ENCODE measurements around the gene EMD.
"Not testable (repeated sequence)": the region's sequence is repeated elsewhere in the genome, so short reads cannot be mapped to it uniquely, and the experiment has no call there.

The EMD gene

DNA sequence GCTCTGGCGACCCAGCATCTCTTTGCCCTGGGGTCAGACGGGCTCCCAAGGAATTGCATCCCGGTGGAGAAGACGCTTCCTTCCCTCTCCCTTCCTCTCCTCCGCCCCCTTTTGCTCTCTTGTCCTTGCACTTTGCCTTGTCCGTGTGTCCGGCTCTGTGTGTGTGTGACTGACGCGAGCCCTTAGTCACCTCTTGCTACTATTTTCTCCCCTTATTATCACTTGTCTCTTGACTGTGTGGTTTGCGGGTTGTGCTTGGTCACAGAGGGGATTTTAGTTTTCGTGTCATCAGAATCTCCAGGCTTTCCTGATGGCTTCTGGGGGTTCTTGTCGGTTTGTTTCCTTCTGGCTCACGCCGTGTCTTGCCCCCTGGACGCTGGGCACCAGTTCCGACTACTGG is 36.0 kb upstream of the EMD start:
- CTCF ChIA-PET; H3K4me3 ChIP-seq (ENCODE audit: control insufficient read depth in 1 of 7, extremely low read depth in 1 of 7, insufficient read depth in 4 of 7, low read depth in 2 of 7, low read length in 6 of 7); POLR2A ChIA-PET; DNase-seq; H3K9me3 ChIP-seq (ENCODE audit: control extremely low read depth in 1 of 5, control insufficient read depth in 4 of 5, insufficient read depth in 2 of 5, low read depth in 1 of 5, low read length in 4 of 5); H3K36me3 ChIP-seq (ENCODE audit: control insufficient read depth in 4 of 4, insufficient read depth in 4 of 4, low read length in 3 of 4); H3K27ac ChIP-seq (ENCODE audit: insufficient read depth in 1 of 2, low read depth in 1 of 2, low read length in 2 of 2, poor library complexity in 1 of 2, severe bottlenecking in 2 of 2); H3K4me1 ChIP-seq (ENCODE audit: control extremely low read depth in 1 of 4, control insufficient read depth in 4 of 4, insufficient read depth in 4 of 4, low read length in 3 of 4); H3K27me3 ChIP-seq (replicated peaks in 2 of 5; ENCODE audit: control insufficient read depth in 4 of 5, insufficient read depth in 5 of 5, low read length in 4 of 5): not testable (repeated sequence)
- WGBS (ENCODE audit: insufficient coverage), result no CpG with 5 or more reads among the region's 16 CpGs

DNA sequence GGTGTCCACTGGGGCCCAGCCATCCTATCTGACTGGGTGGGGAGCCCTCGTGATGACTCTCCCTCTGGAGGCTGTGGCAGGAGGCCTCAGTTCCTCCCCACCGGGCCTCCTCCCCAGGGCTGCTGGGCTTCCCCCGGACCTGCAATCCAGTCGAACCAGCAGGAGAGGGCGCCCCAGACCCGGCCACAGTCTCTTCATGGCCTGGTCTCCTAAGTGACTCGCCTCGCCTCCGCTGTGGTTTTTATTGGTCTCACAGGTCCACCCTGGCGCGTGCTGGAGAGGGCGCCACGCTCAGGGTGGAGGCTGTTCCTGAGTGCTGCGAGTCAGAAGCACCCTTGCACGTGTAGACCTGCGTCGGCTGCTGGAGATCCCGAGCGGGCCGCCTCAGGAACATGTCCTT is 35.5 kb upstream of the EMD start:
- CTCF ChIA-PET, result not testable (repeated sequence)
- WGBS (ENCODE audit: insufficient coverage), result no CpG with 5 or more reads among the region's 20 CpGs

DNA sequence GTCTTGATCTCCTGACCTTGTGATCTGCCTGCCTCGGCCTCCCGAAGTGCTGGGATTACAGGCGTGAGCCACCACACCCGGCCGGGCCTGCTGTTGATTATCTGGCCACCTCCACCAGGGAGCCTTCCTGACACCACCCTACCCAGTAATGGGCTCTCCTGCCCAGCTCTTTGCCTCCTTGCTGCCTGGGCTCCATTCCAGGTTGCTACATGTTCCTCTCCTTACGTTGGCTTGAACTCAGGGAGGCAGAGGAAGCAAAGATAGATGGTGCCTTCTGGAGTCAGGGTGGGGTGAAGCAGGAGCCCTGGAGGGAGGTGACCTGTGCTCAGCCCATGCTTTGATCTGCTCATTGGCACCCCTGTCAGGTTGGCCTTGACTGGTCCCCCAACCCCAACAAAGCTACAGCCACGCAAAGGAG is 31.0 kb upstream of the EMD start:
- H3K27ac ChIP-seq (ENCODE audit: insufficient read depth in 1 of 2, low read depth in 1 of 2, low read length in 2 of 2, poor library complexity in 1 of 2, severe bottlenecking in 2 of 2), result no peak overlapping the region
- POLR2A ChIA-PET, result no interaction called here

More for the DNA sequence above, 35.5 kb upstream of the EMD start:
- DNase-seq; H3K27ac ChIP-seq (ENCODE audit: insufficient read depth in 1 of 2, low read depth in 1 of 2, low read length in 2 of 2, poor library complexity in 1 of 2, severe bottlenecking in 2 of 2); H3K9me3 ChIP-seq (ENCODE audit: control extremely low read depth in 1 of 5, control insufficient read depth in 4 of 5, insufficient read depth in 2 of 5, low read depth in 1 of 5, low read length in 4 of 5); H3K36me3 ChIP-seq (ENCODE audit: control insufficient read depth in 4 of 4, insufficient read depth in 4 of 4, low read length in 3 of 4); POLR2A ChIA-PET; H3K4me3 ChIP-seq (ENCODE audit: control insufficient read depth in 1 of 7, extremely low read depth in 1 of 7, insufficient read depth in 4 of 7, low read depth in 2 of 7, low read length in 6 of 7); H3K27me3 ChIP-seq (replicated peaks in 2 of 5; ENCODE audit: control insufficient read depth in 4 of 5, insufficient read depth in 5 of 5, low read length in 4 of 5): not testable (repeated sequence)
- H3K4me1 ChIP-seq (ENCODE audit: control extremely low read depth in 1 of 4, control insufficient read depth in 4 of 4, insufficient read depth in 4 of 4, low read length in 3 of 4), result peaks cover 0 to 12% (median 10%) of the 10 kb centered on the region in 4 experiments

DNA sequence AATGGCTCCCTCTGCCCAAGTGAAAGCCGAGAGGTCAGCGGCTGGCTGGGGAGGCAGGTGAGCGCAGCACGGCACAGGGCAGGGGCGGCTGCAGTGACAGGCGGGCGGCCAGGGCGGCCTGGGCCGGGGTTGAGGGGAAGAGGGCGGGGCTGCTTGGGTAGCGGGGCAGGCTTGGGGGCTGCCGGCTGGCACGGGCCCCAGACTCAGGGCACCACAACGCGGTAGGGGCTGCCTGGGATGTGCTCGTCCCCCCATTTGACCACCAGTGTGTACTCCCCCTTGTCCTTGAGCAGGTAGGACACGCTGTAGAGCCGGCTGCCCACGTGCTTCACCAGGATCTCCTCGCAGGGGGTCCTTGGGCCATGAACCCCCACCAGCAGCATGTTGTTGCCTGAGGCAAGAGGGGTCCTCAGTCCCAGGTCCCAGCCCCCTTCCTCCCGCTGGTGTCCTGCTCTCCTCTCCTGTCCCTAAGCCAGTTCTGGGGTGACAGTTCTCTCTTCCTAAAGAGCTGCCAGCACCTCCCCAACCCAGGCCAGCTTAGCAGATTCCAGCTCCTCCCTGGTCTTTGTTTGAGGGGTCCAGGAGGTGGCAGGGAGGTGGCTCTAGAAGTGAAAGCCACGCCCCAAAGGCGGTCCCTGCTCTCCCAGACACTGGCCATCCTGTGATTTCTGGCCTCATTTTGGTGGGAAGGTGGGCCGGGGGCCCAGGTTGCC is 30.3 kb upstream of the EMD start:
- Histone ChIP-seq H3K36me3 (ENCODE audit: control insufficient read depth in 4 of 4, insufficient read depth in 4 of 4, low read length in 3 of 4) (peaks cover 0 to 57% (median 30%) of the 10 kb centered on the region in 4 experiments), H3K4me1 (ENCODE audit: control extremely low read depth in 1 of 4, control insufficient read depth in 4 of 4, insufficient read depth in 4 of 4, low read length in 3 of 4) (peaks cover 0 to 13% (median 11%) of the 10 kb centered on the region in 4 experiments), H3K4me3 (ENCODE audit: control insufficient read depth in 1 of 7, extremely low read depth in 1 of 7, insufficient read depth in 4 of 7, low read depth in 2 of 7, low read length in 6 of 7) (no peak overlapping the region), H3K27ac (ENCODE audit: insufficient read depth in 1 of 2, low read depth in 1 of 2, low read length in 2 of 2, poor library complexity in 1 of 2, severe bottlenecking in 2 of 2) (no peak overlapping the region), H3K27me3 (replicated peaks in 2 of 5; ENCODE audit: control insufficient read depth in 4 of 5, insufficient read depth in 5 of 5, low read length in 4 of 5) (peaks cover 0 to 7% (median 0%) of the 10 kb centered on the region in 5 experiments), H3K9me3 (ENCODE audit: control extremely low read depth in 1 of 5, control insufficient read depth in 4 of 5, insufficient read depth in 2 of 5, low read depth in 1 of 5, low read length in 4 of 5) (no peaks in the 10 kb centered on the region)
- DNase-seq, result no peak
- POLR2A ChIA-PET, result interaction anchor here (1.2 kb wide), 1 partner anchor 21 kb away, joined by 4 read pairs; no protein-coding TSS in a partner anchor
- CTCF ChIA-PET, result interaction anchor here (1.2 kb wide), 2 partner anchors 13 to 15 kb away, joined by 3 read pairs; no protein-coding TSS in a partner anchor
- WGBS (ENCODE audit: insufficient coverage), result 95% methylated on average over 18 of the region's 24 CpGs

More for the DNA sequence above, 31.0 kb upstream of the EMD start:
- Histone ChIP-seq H3K4me1 (ENCODE audit: control extremely low read depth in 1 of 4, control insufficient read depth in 4 of 4, insufficient read depth in 4 of 4, low read length in 3 of 4) (peaks cover 0 to 13% (median 11%) of the 10 kb centered on the region in 4 experiments), H3K27me3 (replicated peaks in 2 of 5; ENCODE audit: control insufficient read depth in 4 of 5, insufficient read depth in 5 of 5, low read length in 4 of 5) (peaks cover 0 to 7% (median 0%) of the 10 kb centered on the region in 5 experiments), H3K9me3 (ENCODE audit: control extremely low read depth in 1 of 5, control insufficient read depth in 4 of 5, insufficient read depth in 2 of 5, low read depth in 1 of 5, low read length in 4 of 5) (no peaks in the 10 kb centered on the region), H3K36me3 (ENCODE audit: control insufficient read depth in 4 of 4, insufficient read depth in 4 of 4, low read length in 3 of 4) (peaks cover 0 to 51% (median 24%) of the 10 kb centered on the region in 4 experiments), H3K4me3 (ENCODE audit: control insufficient read depth in 1 of 7, extremely low read depth in 1 of 7, insufficient read depth in 4 of 7, low read depth in 2 of 7, low read length in 6 of 7) (no peak overlapping the region)
- CTCF ChIA-PET, result interaction anchor here (1.1 to 1.2 kb wide), 2 partner anchors 13 to 36 kb away, joined by 3 read pairs; no protein-coding TSS in a partner anchor
- WGBS (ENCODE audit: insufficient coverage), result 91% methylated on average over 6 of the region's 7 CpGs
- no peak for DNase-seq

DNA sequence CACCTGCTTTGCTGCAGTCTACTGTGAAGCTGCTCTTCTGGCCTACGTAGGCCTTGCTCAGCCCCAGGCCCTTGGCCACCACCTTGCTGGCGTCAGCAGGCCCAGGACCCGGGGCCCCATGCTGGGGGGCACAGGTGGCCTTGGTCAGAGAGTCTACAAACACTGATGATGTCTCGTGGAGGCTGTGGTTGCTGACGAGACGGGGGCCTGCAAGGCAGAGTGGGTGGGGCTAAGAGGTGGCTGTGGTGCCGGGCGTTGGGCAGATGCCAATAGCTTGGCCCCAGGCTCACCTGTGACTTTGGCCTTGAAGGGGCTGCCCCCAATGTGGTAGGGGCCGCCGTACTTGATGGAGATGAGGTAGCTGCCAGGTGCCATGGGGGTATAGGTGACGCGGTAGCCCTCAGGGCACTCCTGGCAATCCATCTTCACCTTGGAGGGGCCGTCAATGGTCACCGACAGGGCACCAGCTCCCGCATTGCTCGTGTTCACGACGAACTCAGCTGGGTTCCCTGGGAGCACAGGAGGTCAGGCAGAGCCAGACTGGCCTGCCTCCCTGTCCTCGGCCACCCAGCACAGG is 29.6 kb upstream of the EMD start:
- no peak overlapping the region for H3K4me3 ChIP-seq (ENCODE audit: control insufficient read depth in 1 of 7, extremely low read depth in 1 of 7, insufficient read depth in 4 of 7, low read depth in 2 of 7, low read length in 6 of 7)
- no peaks in the 10 kb centered on the region for H3K9me3 ChIP-seq (ENCODE audit: control extremely low read depth in 1 of 5, control insufficient read depth in 4 of 5, insufficient read depth in 2 of 5, low read depth in 1 of 5, low read length in 4 of 5)
- WGBS (ENCODE audit: insufficient coverage), result 89% methylated on average over 16 of the region's 19 CpGs
- H3K27ac ChIP-seq (ENCODE audit: insufficient read depth in 1 of 2, low read depth in 1 of 2, low read length in 2 of 2, poor library complexity in 1 of 2, severe bottlenecking in 2 of 2), result no peak overlapping the region
- DNase-seq, result no peak
- ChIA-PET CTCF (interaction anchor here (1.2 kb wide), 2 partner anchors 12 to 14 kb away, joined by 3 read pairs; no protein-coding TSS in a partner anchor), POLR2A (interaction anchor here (1.2 kb wide), 1 partner anchor 20 kb away, joined by 4 read pairs; no protein-coding TSS in a partner anchor)
- peaks cover 0 to 7% (median 0%) of the 10 kb centered on the region in 5 experiments for H3K27me3 ChIP-seq (replicated peaks in 2 of 5; ENCODE audit: control insufficient read depth in 4 of 5, insufficient read depth in 5 of 5, low read length in 4 of 5)
- peaks cover 4 to 64% (median 33%) of the 10 kb centered on the region in 4 experiments for H3K36me3 ChIP-seq (ENCODE audit: control insufficient read depth in 4 of 4, insufficient read depth in 4 of 4, low read length in 3 of 4)
- peaks cover 0 to 13% (median 11%) of the 10 kb centered on the region in 4 experiments for H3K4me1 ChIP-seq (ENCODE audit: control extremely low read depth in 1 of 4, control insufficient read depth in 4 of 4, insufficient read depth in 4 of 4, low read length in 3 of 4)

DNA sequence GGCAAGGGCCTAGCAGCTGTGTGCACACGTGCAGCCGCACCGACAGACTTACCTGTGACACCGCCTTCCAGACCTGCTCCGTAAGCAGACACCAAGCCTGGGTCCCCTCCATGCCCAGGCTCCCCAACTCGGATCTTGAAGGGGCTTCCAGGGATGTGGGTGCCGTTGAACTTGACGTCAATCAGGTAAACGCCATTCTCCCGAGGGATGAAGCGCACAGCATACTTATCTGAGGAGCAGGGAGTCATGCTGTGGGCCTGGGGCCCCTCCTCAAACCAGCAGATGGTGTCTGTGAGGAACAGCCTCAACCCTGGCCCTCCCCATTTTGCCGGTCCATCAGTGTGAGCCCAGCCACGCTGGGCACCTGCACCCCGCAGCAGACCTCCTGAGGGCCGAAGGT is 29.1 kb upstream of the EMD start:
- CTCF ChIA-PET, result no interaction called here
- Histone ChIP-seq H3K4me3 (ENCODE audit: control insufficient read depth in 1 of 7, extremely low read depth in 1 of 7, insufficient read depth in 4 of 7, low read depth in 2 of 7, low read length in 6 of 7) (no peak overlapping the region), H3K27me3 (replicated peaks in 2 of 5; ENCODE audit: control insufficient read depth in 4 of 5, insufficient read depth in 5 of 5, low read length in 4 of 5) (peaks cover 0 to 7% (median 0%) of the 10 kb centered on the region in 5 experiments), H3K36me3 (ENCODE audit: control insufficient read depth in 4 of 4, insufficient read depth in 4 of 4, low read length in 3 of 4) (peaks cover 4 to 69% (median 37%) of the 10 kb centered on the region in 4 experiments), H3K4me1 (ENCODE audit: control extremely low read depth in 1 of 4, control insufficient read depth in 4 of 4, insufficient read depth in 4 of 4, low read length in 3 of 4) (peaks cover 0 to 13% (median 11%) of the 10 kb centered on the region in 4 experiments), H3K9me3 (ENCODE audit: control extremely low read depth in 1 of 5, control insufficient read depth in 4 of 5, insufficient read depth in 2 of 5, low read depth in 1 of 5, low read length in 4 of 5) (no peaks in the 10 kb centered on the region), H3K27ac (ENCODE audit: insufficient read depth in 1 of 2, low read depth in 1 of 2, low read length in 2 of 2, poor library complexity in 1 of 2, severe bottlenecking in 2 of 2) (no peak overlapping the region)
- no peak for DNase-seq
- 94% methylated on average over 14 of the region's 15 CpGs for WGBS (ENCODE audit: insufficient coverage)
- POLR2A ChIA-PET, result interaction anchor here (1.2 kb wide), 1 partner anchor 19 kb away, joined by 4 read pairs; no protein-coding TSS in a partner anchor
